ENCODE data around the gene ZNF185.

ZNF185 gene

DNA sequence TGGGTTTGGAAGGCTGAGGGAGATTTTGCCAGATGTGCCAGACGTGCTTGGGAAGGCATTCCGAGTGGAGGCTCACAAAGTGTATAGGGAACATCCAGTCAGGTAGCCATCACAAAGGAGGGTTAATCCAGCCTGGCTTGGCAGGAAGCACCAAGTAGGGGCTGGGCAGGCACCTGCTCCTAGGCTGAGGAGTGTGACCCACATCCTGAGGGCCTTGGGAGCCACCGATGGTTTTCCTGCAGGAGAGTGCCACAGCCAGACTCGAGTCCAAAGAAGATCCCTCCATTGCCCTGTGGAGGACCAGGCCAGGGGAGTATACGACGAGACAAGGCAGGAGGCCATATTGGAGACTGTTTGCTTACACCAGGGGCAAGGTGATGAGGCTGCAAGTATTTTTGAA, 48.8 kb downstream of the ZNF185 start:
- peaks cover 20% of the 10 kb centered on the region for H3K4me1 Mint-ChIP-seq
- H3K4me3 Mint-ChIP-seq: no peak overlapping the region
- H3K27me3 Mint-ChIP-seq (ENCODE audit: low read depth, poor library complexity): peaks cover 2% of the 10 kb centered on the region
- no peak overlapping the region for H3K27ac Mint-ChIP-seq
- TF ChIP-seq, protein P1, sequence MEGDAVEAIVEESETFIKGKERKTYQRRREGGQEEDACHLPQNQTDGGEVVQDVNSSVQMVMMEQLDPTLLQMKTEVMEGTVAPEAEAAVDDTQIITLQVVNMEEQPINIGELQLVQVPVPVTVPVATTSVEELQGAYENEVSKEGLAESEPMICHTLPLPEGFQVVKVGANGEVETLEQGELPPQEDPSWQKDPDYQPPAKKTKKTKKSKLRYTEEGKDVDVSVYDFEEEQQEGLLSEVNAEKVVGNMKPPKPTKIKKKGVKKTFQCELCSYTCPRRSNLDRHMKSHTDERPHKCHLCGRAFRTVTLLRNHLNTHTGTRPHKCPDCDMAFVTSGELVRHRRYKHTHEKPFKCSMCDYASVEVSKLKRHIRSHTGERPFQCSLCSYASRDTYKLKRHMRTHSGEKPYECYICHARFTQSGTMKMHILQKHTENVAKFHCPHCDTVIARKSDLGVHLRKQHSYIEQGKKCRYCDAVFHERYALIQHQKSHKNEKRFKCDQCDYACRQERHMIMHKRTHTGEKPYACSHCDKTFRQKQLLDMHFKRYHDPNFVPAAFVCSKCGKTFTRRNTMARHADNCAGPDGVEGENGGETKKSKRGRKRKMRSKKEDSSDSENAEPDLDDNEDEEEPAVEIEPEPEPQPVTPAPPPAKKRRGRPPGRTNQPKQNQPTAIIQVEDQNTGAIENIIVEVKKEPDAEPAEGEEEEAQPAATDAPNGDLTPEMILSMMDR (IDR thresholded peaks at IDR 0.05): no peak
- H3K9me3 Mint-ChIP-seq: peaks cover 56% of the 10 kb centered on the region
- peaks cover 13% of the 10 kb centered on the region for H3K36me3 Mint-ChIP-seq (ENCODE audit: low read depth)
- no peak for DNase-seq

All from nephron progenitor cell (in vitro differentiated cells).